Cardiac muscle cell (in vitro differentiated cells and primary cell): ENCODE measurements around the gene PCDHA8. TPM values are rescaled to one million over a fixed set of nuclear protein-coding genes. Genes with fewer than 3 reads are reported as not detected.
"Not testable (repeated sequence)": the region's sequence is repeated elsewhere in the genome, so short reads cannot be mapped to it uniquely, and the experiment has no call there.

Experiments used
- DNase-seq, 2 donors: peaks; one replicate each; pipeline versions ENCODE4 v3.0.0 to v3.0.0-alpha.2; 2010 to 2017; ENCODE audit warnings: low read depth in 1 of 2, low spot score in 1 of 2
- H3K27ac ChIP-seq: fragments of 200-600 bp; sonication (generic); 2 replicates; pipeline ENCODE4 v1.5.1; 2016
- H3K27me3 ChIP-seq: fragments of 200-600 bp; sonication (generic); 2 replicates; pipeline ENCODE4 v1.6.0; 2016; ENCODE audit warnings: control low read depth
- H3K36me3 ChIP-seq: fragments of 200-600 bp; sonication (generic); 2 replicates; pipeline ENCODE4 v1.5.1; 2016; ENCODE audit warnings: control low read depth
- H3K4me1 ChIP-seq: fragments of 200-600 bp; sonication (generic); 2 replicates; pipeline ENCODE4 v1.8.1; 2017; ENCODE audit warnings: low read depth, mild to moderate bottlenecking, mixed run types
- H3K4me3 ChIP-seq: fragments of 200-600 bp; sonication (generic); 2 replicates; pipeline ENCODE4 v1.5.1; 2016; ENCODE audit warnings: mild to moderate bottlenecking
- H3K9me3 ChIP-seq: fragments of 200-600 bp; sonication (generic); 2 replicates; pipeline ENCODE4 v1.5.1; 2017; ENCODE audit warnings: low read depth, mild to moderate bottlenecking, control low read depth
- CTCF ChIP-seq: IDR thresholded peaks from 2 replicates; pipeline ENCODE4 v1.5.1; 2012; ENCODE audit warnings: low read depth, mild to moderate bottlenecking, low read length
- polyA plus RNA-seq: library from polyadenylated mRNA; unstranded; fragments of >200 nt; fragmentation: Nextera tagmentation; extraction: Ambion mirVana; gene quantifications from 2 replicates; pipeline ENCODE4 v1.2.1, GENCODE V29; 2016
- total RNA-seq: library from RNA; depleted of rRNA; stranded (reverse); fragments of >200 nt; gene quantifications from 2 replicates; pipeline ENCODE4 v1.2.3, GENCODE V29; 2016

PCDHA8 gene
- total and polyA plus RNA-seq, 2 experiments from 2014 or later = 1.2 to 1.8 TPM

GRCh38 chr5:140808889-140809291, 32.1 kb upstream of the PCDHA8 start:
- no peak for DNase-seq

GRCh38 chr5:140821375-140822280, 19.4 kb upstream of the PCDHA8 start, which contains the start of gene PCDHA5:
Gene PCDHA5, plus strand, starts transcription at chr5:140821613.
- H3K27me3 ChIP-seq = no peaks in the 10 kb centered on the region
- no peaks in the 10 kb centered on the region for H3K36me3 ChIP-seq
- peak; percentile 31 for TF ChIP-seq CTCF
- H3K27ac ChIP-seq = no peak within 1 kb of the TSS
- H3K4me3 ChIP-seq = no peak within 1 kb of the TSS
- no peaks in the 10 kb centered on the region for H3K4me1 ChIP-seq
- peak in 1 of 2 donors; percentile 8 for DNase-seq
- no peaks in the 10 kb centered on the region for H3K9me3 ChIP-seq

More at GRCh38 chr5:140808889-140809291, 32.1 kb upstream of the PCDHA8 start:
- Histone ChIP-seq H3K9me3 (no peaks in the 10 kb centered on the region), H3K27me3 (no peaks in the 10 kb centered on the region), H3K4me3 (no peak overlapping the region), H3K27ac (no peak overlapping the region), H3K36me3 (no peaks in the 10 kb centered on the region), H3K4me1 (peaks cover 4% of the 10 kb centered on the region)
- no peak for TF ChIP-seq CTCF

- no peaks in the 10 kb centered on the region for H3K4me1 ChIP-seq
- H3K27ac ChIP-seq = no peak overlapping the region
- no peaks in the 10 kb centered on the region for H3K36me3 ChIP-seq
- no peak overlapping the region for H3K4me3 ChIP-seq
- no peaks in the 10 kb centered on the region for H3K9me3 ChIP-seq
- H3K27me3 ChIP-seq = no peaks in the 10 kb centered on the region
- DNase-seq = no peak
- no peak for TF ChIP-seq CTCF
Observed at GRCh38 chr5:140822281-140822629, 18.7 kb upstream of the PCDHA8 start.

- H3K27me3 ChIP-seq, DNase-seq, H3K9me3 ChIP-seq, H3K27ac ChIP-seq, H3K4me3 ChIP-seq, H3K4me1 ChIP-seq, H3K36me3 ChIP-seq: not testable (repeated sequence)
Observed at GRCh38 chr5:140822969-140823368, 18.0 kb upstream of the PCDHA8 start.

- Histone ChIP-seq H3K27me3 (no peaks in the 10 kb centered on the region), H3K27ac (no peak overlapping the region), H3K4me1 (no peaks in the 10 kb centered on the region), H3K9me3 (no peaks in the 10 kb centered on the region), H3K4me3 (no peak overlapping the region), H3K36me3 (no peaks in the 10 kb centered on the region)
- no peak for TF ChIP-seq CTCF
- no peak for DNase-seq
Observed at GRCh38 chr5:140823475-140823874, 17.5 kb upstream of the PCDHA8 start.

- no peaks in the 10 kb centered on the region for H3K36me3 ChIP-seq
- H3K4me1 ChIP-seq = no peaks in the 10 kb centered on the region
- TF ChIP-seq CTCF = no peak
- no peaks in the 10 kb centered on the region for H3K27me3 ChIP-seq
- H3K9me3 ChIP-seq = no peaks in the 10 kb centered on the region
- no peak within 1 kb of the TSS for H3K27ac ChIP-seq
- DNase-seq = peak in 1 of 2 donors; percentile 47
- peak within 1 kb of the TSS; percentile 51 for H3K4me3 ChIP-seq
Observed at GRCh38 chr5:140827704-140828361, 13.2 kb upstream of the PCDHA8 start, which contains the start of gene PCDHA6. Gene PCDHA6, plus strand, starts transcription at chr5:140827960. Its CDS starts 132 bp downstream, at chr5:140828092.
